GM12878 (cell line): Measurements from ENCODE around the gene CLCNKA. TPM values are rescaled to one million over a fixed set of nuclear protein-coding genes. Genes with fewer than 3 reads are reported as not detected.

Experiments
- ATAC-seq: fragments of 200-7000 bp; cut with Tn5 transposase; 3 replicates; pipeline ENCODE4 v1.9.1; 2020; ENCODE audit warnings: mild to moderate bottlenecking, moderate library complexity
- BruUV-seq: library from RNA; stranded (reverse); fragments of 400-500 nt; replicated peaks from 2 replicates; lab custom pipeline; 2021; lab: Mats Ljungman, UMichigan
- CTCF ChIA-PET: fragments of 300-600 bp; sonication (Branson Sonifier 250); formaldehyde crosslinking; extraction: SDS; loops from one replicate; lab custom pipeline; 2021; ENCODE audit warnings: inconsistent platforms; lab: Yijun Ruan, JAX
- POLR2A ChIA-PET: fragments of 350-600 bp; formaldehyde crosslinking; extraction: SDS; loops from one replicate; lab custom pipeline; 2021; ENCODE audit warnings: inconsistent platforms; lab: Charles Lee
- RAD21 ChIA-PET: fragments of 300-600 bp; sonication (Branson Sonifier 250); formaldehyde crosslinking; loops from one replicate; lab custom pipeline; 2023; ENCODE audit warnings: antibody characterized with exemption; ENCODE audit not compliant: unreplicated experiment; lab: Charles Lee
- SMC1A ChIA-PET: fragments of 300-600 bp; sonication (Branson Sonifier 250); formaldehyde crosslinking; loops from one replicate; lab custom pipeline; 2023; ENCODE audit not compliant: unreplicated experiment, uncharacterized antibody; lab: Charles Lee
- DNase-seq: peaks from one replicate; pipeline ENCODE4 v3.0.0-alpha.2; 2011; ENCODE audit warnings: low read depth, low spot score
- FAIRE-seq: peaks from 3 replicates; lab custom pipeline; 2011; peaks lifted over from hg19 to GRCh38; lab: Jason Lieb, UNC
- H2AFZ ChIP-seq: 2 replicates; pipeline ENCODE4 v1.6.0; 2011; ENCODE audit warnings: low read depth, low read length, control low read depth; ENCODE audit not compliant: control insufficient read depth
- H3K27ac ChIP-seq: 2 replicates; pipeline ENCODE4 v1.5.1; 2011; ENCODE audit warnings: control low read depth; ENCODE audit not compliant: control insufficient read depth, insufficient read depth
- H3K27me3 ChIP-seq, 2 experiments: replicated peaks in 1 of 2; 2 replicates each; pipeline versions ENCODE4 v1.6.0 to v1.6.1; 2011; ENCODE audit warnings: low read length in 1 of 2; ENCODE audit not compliant: control insufficient read depth in 2 of 2, insufficient read depth in 2 of 2
- H3K36me3 ChIP-seq, 2 experiments: 2 replicates each; pipeline ENCODE4 v1.5.1; 2011; ENCODE audit warnings: low read length in 1 of 2; ENCODE audit not compliant: control insufficient read depth in 2 of 2, insufficient read depth in 2 of 2
- H3K4me1 ChIP-seq: 2 replicates; pipeline ENCODE4 v1.6.1; 2011; ENCODE audit warnings: mild to moderate bottlenecking, low read length, moderate library complexity, mixed read lengths; ENCODE audit not compliant: control insufficient read depth, insufficient read depth
- H3K4me2 ChIP-seq: 2 replicates; pipeline ENCODE4 v1.6.0; 2011; ENCODE audit warnings: control low read depth; ENCODE audit not compliant: control insufficient read depth, insufficient read depth
- H3K4me3 ChIP-seq: fragments of 200-600 bp; sonication (generic); 2 replicates; pipeline ENCODE4 v1.5.1; 2016
- H3K79me2 ChIP-seq: 2 replicates; pipeline ENCODE4 v1.6.0; 2011; ENCODE audit warnings: low read length; ENCODE audit not compliant: control insufficient read depth, insufficient read depth
- H3K9ac ChIP-seq: 2 replicates; pipeline ENCODE4 v1.8.0; 2011; ENCODE audit warnings: low read length, control low read depth, mixed read lengths; ENCODE audit not compliant: control insufficient read depth, insufficient read depth
- H3K9me3 ChIP-seq: replicated peaks from 3 replicates; pipeline ENCODE4 v1.5.1; 2011; ENCODE audit warnings: mild to moderate bottlenecking, low read length; ENCODE audit not compliant: control insufficient read depth, insufficient read depth
- H4K20me1 ChIP-seq: 2 replicates; pipeline ENCODE4 v1.6.0; 2011; ENCODE audit not compliant: control insufficient read depth, insufficient read depth
- ATF7 ChIP-seq: fragments of 450-650 bp; IDR thresholded peaks from 2 replicates; pipeline ENCODE4 v1.6.1; 2016; ENCODE audit warnings: low read depth, mild to moderate bottlenecking
- BCL11A ChIP-seq: IDR thresholded peaks from 2 replicates; pipeline ENCODE4 v1.6.1; 2011; ENCODE audit warnings: low read depth, low read length
- BCL3 ChIP-seq: IDR thresholded peaks from 2 replicates; pipeline ENCODE4 v1.6.1; 2011; ENCODE audit warnings: borderline replicate concordance, low read depth, mild to moderate bottlenecking, moderate library complexity, low read length; ENCODE audit not compliant: insufficient read depth, poor library complexity, severe bottlenecking
- BCLAF1 ChIP-seq: fragments of 450-650 bp; IDR thresholded peaks from 2 replicates; pipeline ENCODE4 v1.6.1; 2017; ENCODE audit warnings: antibody characterized with exemption, mild to moderate bottlenecking, moderate library complexity
- CREM ChIP-seq: IDR thresholded peaks from 2 replicates; pipeline ENCODE4 v1.6.1; 2014; ENCODE audit warnings: antibody characterized with exemption, low read depth
- EP300 ChIP-seq, 2 experiments: fragments of 150-350 bp in 1 of 2; IDR thresholded peaks; 2 replicates each; pipeline ENCODE4 v1.6.1; 2011 to 2012; ENCODE audit warnings: low read depth in 2 of 2, low read length in 2 of 2, borderline replicate concordance in 1 of 2, improper control_type of control experiment in 1 of 2, inconsistent platforms in 1 of 2; ENCODE audit not compliant: control insufficient read depth in 1 of 2
- EZH2 ChIP-seq: IDR thresholded peaks from 2 replicates; pipeline ENCODE4 v1.6.1; 2012; ENCODE audit warnings: low read depth, mild to moderate bottlenecking, control low read depth, inconsistent platforms, low read length, borderline replicate concordance; ENCODE audit not compliant: control insufficient read depth
- HDAC2 ChIP-seq: fragments of 200-600 bp; sonication (generic); IDR thresholded peaks from 2 replicates; pipeline ENCODE4 v1.6.1; 2017
- MAX ChIP-seq: IDR thresholded peaks from 2 replicates; pipeline ENCODE4 v1.6.1; 2012; ENCODE audit warnings: low read depth, low read length, improper control_type of control experiment
- NR2C1 ChIP-seq: fragments of 450-650 bp; IDR thresholded peaks from 2 replicates; pipeline ENCODE4 v1.6.1; 2017; ENCODE audit warnings: antibody characterized with exemption, mild to moderate bottlenecking, moderate library complexity
- PAX5 ChIP-seq: IDR thresholded peaks from 2 replicates; pipeline ENCODE4 v1.6.1; 2011; ENCODE audit warnings: low read depth, low read length, borderline replicate concordance
- PKNOX1 ChIP-seq: fragments of 450-650 bp; IDR thresholded peaks from 2 replicates; pipeline ENCODE4 v1.6.1; 2016; ENCODE audit warnings: mild to moderate bottlenecking
- RB1 ChIP-seq: fragments of 450-650 bp; formaldehyde crosslinking; IDR thresholded peaks from 2 replicates; pipeline ENCODE4 v1.6.1; 2017; ENCODE audit warnings: mild to moderate bottlenecking, borderline replicate concordance
- SMAD1 ChIP-seq: fragments of 450-650 bp; IDR thresholded peaks from 2 replicates; pipeline ENCODE4 v1.6.1; 2018; ENCODE audit warnings: mild to moderate bottlenecking, low read depth; ENCODE audit not compliant: partially characterized antibody
- SMAD5 ChIP-seq: IDR thresholded peaks from 2 replicates; pipeline ENCODE4 v1.6.1; 2016; ENCODE audit warnings: antibody characterized with exemption, low read depth
- SUZ12 ChIP-seq: fragments of 200-600 bp; sonication (generic); IDR thresholded peaks from one replicate; pipeline ENCODE4 v1.6.1; 2018; ENCODE audit warnings: antibody characterized with exemption, mild to moderate bottlenecking; ENCODE audit not compliant: unreplicated experiment
- USF2 ChIP-seq: IDR thresholded peaks from 2 replicates; pipeline ENCODE4 v1.6.1; 2011; ENCODE audit warnings: low read depth, low read length, improper control_type of control experiment, borderline replicate concordance
- WGBS: methylation state at CpG from one replicate; pipeline ENCODE4 v1.1.6; 2016; ENCODE audit warnings: low lambda C conversion rate; ENCODE audit not compliant: insufficient replicate concordance, insufficient coverage; ENCODE audit errors: missing lambda C conversion rate; 5-methylcytosine and 5-hydroxymethylcytosine counted together
- in situ Hi-C: fragments of 300-500 bp; cut with MboI; formaldehyde crosslinking; loops from 9 replicates; pipeline ENCODE4 v1.14.3; 2018; ENCODE audit warnings: mixed read lengths
- intact Hi-C: fragments of 100-400 bp; cut with micrococcal nuclease; formaldehyde crosslinking; loops from one replicate; pipeline ENCODE4 v1.14.2; 2022; ENCODE audit not compliant: unreplicated experiment
- polyA plus RNA-seq, 11 experiments: library from polyadenylated mRNA; depleted of rRNA in 4 of 11; unstranded in 6 of 11; stranded (reverse) in 5 of 11; fragments of >200 nt; fragmentation: Nextera tagmentation in 4 of 11; fragmentation: Illumina TruSeq in 1 of 11; extraction: Ambion mirVana in 4 of 11; extraction: Trizol in 1 of 11; gene quantifications; 1 replicate in 1 of 11; 2 replicates in 10 of 11; pipeline versions ENCODE4 v1.2.1 to v1.2.3, GENCODE V29; 2011 to 2016; ENCODE audit warnings: inconsistent platforms in 2 of 11, missing spikeins in 2 of 11, low read depth in 1 of 11
- total RNA-seq, 4 experiments: library from RNA; depleted of rRNA in 3 of 4; stranded (reverse); fragments of >200 nt in 3 of 4; fragmentation: Illumina TruSeq in 1 of 4; extraction: Trizol in 1 of 4; gene quantifications; 2 replicates each; pipeline versions ENCODE4 v1.2.1 to v1.2.3, GENCODE V29; 2013 to 2021

CLCNKA gene
- total and polyA plus RNA-seq, 10 of the 15 experiments (the other 5 are each of a cell fraction or from before 2014, with no cell fraction given) = 0.02 to 0.15 (median 0.08) TPM; not detected in 6

- Histone ChIP-seq H3K79me2 (no peaks in the 10 kb centered on the region), H2AFZ (no peak overlapping the region), H3K4me2 (no peak overlapping the region), H3K27me3 (no peaks in the 10 kb centered on the region), H3K4me1 (no peaks in the 10 kb centered on the region), H3K9me3 (peaks cover 5% of the 10 kb centered on the region; the same call in 1 of the 3 replicates), H3K36me3 (no peaks in the 10 kb centered on the region), H3K9ac (no peak overlapping the region), H3K4me3 (no peak overlapping the region), H3K27ac (no peak overlapping the region), H4K20me1 (no peaks in the 10 kb centered on the region)
- 23% methylated on average over 5 of the region's 5 CpGs for WGBS
- intact Hi-C loops (no loop called here), in situ Hi-C loops (no loop called here)
- CTCF ChIA-PET = interaction anchor here (1.2 kb wide), 1 partner anchor 12 kb away, joined by 3 read pairs; no protein-coding TSS in a partner anchor
- SMC1A ChIA-PET = interaction anchor here (1.0 to 1.9 kb wide), 4 partner anchors 8 to 177 kb away, joined by 3 to 6 read pairs (median 4); partner anchors contain the start of gene ZBTB17
- ATAC-seq (no peak), FAIRE-seq (no peak), DNase-seq (no peak)
- TF ChIP-seq EP300 (IDR thresholded peaks at IDR 0.05; ENCODE audit: borderline replicate concordance in 1 of 2, control insufficient read depth in 1 of 2, low read depth in 2 of 2, low read length in 2 of 2) (no peak), PKNOX1 (no peak), USF2 (no peak), SMAD1 (no peak), BCL3 (no peak), MAX (no peak), BCLAF1 (no peak), SMAD5 (no peak), HDAC2 (no peak), CREM (no peak), PAX5 (no peak), ATF7 (no peak), RB1 (no peak), EZH2 (no peak), NR2C1 (no peak), BCL11A (no peak), SUZ12 (no peak)
- no TSS peak for BruUV-seq
- POLR2A ChIA-PET = interaction anchor here (3.3 kb wide), 1 partner anchor 10 kb away, joined by 8 read pairs; the partner anchor contains the start of gene ZBTB17
- RAD21 ChIA-PET = interaction anchor here (0.5 to 1.0 kb wide), 3 partner anchors 9 to 193 kb away, joined by 3 read pairs; no protein-coding TSS in a partner anchor
These were observed 36.1 kb upstream of the CLCNKA start for GRCh38 chr1:15985611-15986297.
